Measurements from ENCODE around the gene MGAT4B.

- TF ChIP-seq POLR2A (IDR thresholded peaks at IDR 0.05) (no peak), CTCF (IDR thresholded peaks at IDR 0.05) (no peak)
Measured at GRCh38 chr5:179840766-179841165, 34.1 kb upstream of the MGAT4B start.
